ENCODE results near the gene KCTD15.

KCTD15 gene

GRCh38 chr19:33799476-33799875 lies 2.8 kb downstream of the KCTD15 start:
- Histone ChIP-seq H3K36me3 (replicated peaks) (peaks cover 24% of the 10 kb centered on the region), H3K4me3 (ENCODE audit: low read depth, low read length) (no peak overlapping the region), H3K27ac (no peak overlapping the region), H3K27me3 (replicated peaks) (no peaks in the 10 kb centered on the region)
- DNase-seq, result no peak
- in situ Hi-C loops (cut with HindIII; ENCODE audit: low pct_ligation_motif_present, low sequenced_read_pairs), result no loop called here
- no peak for TF ChIP-seq CTCF (IDR thresholded peaks at IDR 0.05; ENCODE audit: low read depth, low read length, missing control alignments)

- no peak for DNase-seq
- Histone ChIP-seq H3K36me3 (replicated peaks) (peaks cover 29% of the 10 kb centered on the region), H3K27ac (no peak overlapping the region), H3K27me3 (replicated peaks) (no peaks in the 10 kb centered on the region), H3K4me3 (ENCODE audit: low read depth, low read length) (no peak overlapping the region)
- in situ Hi-C loops (cut with HindIII; ENCODE audit: low pct_ligation_motif_present, low sequenced_read_pairs), result no loop called here
- no peak for TF ChIP-seq CTCF (IDR thresholded peaks at IDR 0.05; ENCODE audit: low read depth, low read length, missing control alignments)
Observed at GRCh38 chr19:33800012-33800680, 3.5 kb downstream of the KCTD15 start.

- Histone ChIP-seq H3K27me3 (replicated peaks) (no peaks in the 10 kb centered on the region), H3K27ac (no peak overlapping the region), H3K36me3 (replicated peaks) (peaks cover 37% of the 10 kb centered on the region), H3K4me3 (ENCODE audit: low read depth, low read length) (no peak overlapping the region)
- DNase-seq, result no peak
- no peak for TF ChIP-seq CTCF (IDR thresholded peaks at IDR 0.05; ENCODE audit: low read depth, low read length, missing control alignments)
- in situ Hi-C loops (cut with HindIII; ENCODE audit: low pct_ligation_motif_present, low sequenced_read_pairs), result no loop called here
Observed at GRCh38 chr19:33801411-33801810, 4.7 kb downstream of the KCTD15 start.

GRCh38 chr19:33802001-33802400 lies 5.3 kb downstream of the KCTD15 start:
- Histone ChIP-seq H3K27me3 (replicated peaks) (no peaks in the 10 kb centered on the region), H3K27ac (no peak overlapping the region), H3K36me3 (replicated peaks) (peaks cover 42% of the 10 kb centered on the region), H3K4me3 (ENCODE audit: low read depth, low read length) (no peak overlapping the region)
- in situ Hi-C loops (cut with HindIII; ENCODE audit: low pct_ligation_motif_present, low sequenced_read_pairs), result no loop called here
- DNase-seq, result no peak
- no peak for TF ChIP-seq CTCF (IDR thresholded peaks at IDR 0.05; ENCODE audit: low read depth, low read length, missing control alignments)

GRCh38 chr19:33802801-33803200 lies 6.1 kb downstream of the KCTD15 start:
- H3K4me3 ChIP-seq (ENCODE audit: low read depth, low read length), result no peak overlapping the region
- no peak for DNase-seq
- no peaks in the 10 kb centered on the region for H3K27me3 ChIP-seq (replicated peaks)
- H3K27ac ChIP-seq, result no peak overlapping the region
- in situ Hi-C loops (cut with HindIII; ENCODE audit: low pct_ligation_motif_present, low sequenced_read_pairs), result no loop called here
- no peak for TF ChIP-seq CTCF (IDR thresholded peaks at IDR 0.05; ENCODE audit: low read depth, low read length, missing control alignments)
- peaks cover 48% of the 10 kb centered on the region for H3K36me3 ChIP-seq (replicated peaks)

GRCh38 chr19:33803383-33803782 lies 6.7 kb downstream of the KCTD15 start:
- Histone ChIP-seq H3K4me3 (ENCODE audit: low read depth, low read length) (no peak overlapping the region), H3K27ac (no peak overlapping the region), H3K36me3 (replicated peaks) (peaks cover 54% of the 10 kb centered on the region), H3K27me3 (replicated peaks) (no peaks in the 10 kb centered on the region)
- no peak for DNase-seq
- in situ Hi-C loops (cut with HindIII; ENCODE audit: low pct_ligation_motif_present, low sequenced_read_pairs), result no loop called here
- no peak for TF ChIP-seq CTCF (IDR thresholded peaks at IDR 0.05; ENCODE audit: low read depth, low read length, missing control alignments)

Data from brain microvascular endothelial cell (primary cell).